GM19438 (cell line): Measurements from ENCODE around the gene ACAA1.
A peak's percentile ranks its signal among the peaks of the same experiment; 100 is the strongest.

Experiments used
- ATAC-seq: cut with Tn5 transposase; IDR thresholded peaks from one replicate; pipeline ENCODE4 v1.9.1; 2021; ENCODE audit warnings: low read depth; ENCODE audit not compliant: unreplicated experiment

ACAA1 gene

GRCh38 chr3:38154625-38155255 is 17.8 kb upstream of the ACAA1 start:
- no peak for ATAC-seq

GRCh38 chr3:38154033-38154494 is 17.1 kb upstream of the ACAA1 start:
- no peak for ATAC-seq

- no peak for ATAC-seq
Measured at GRCh38 chr3:38153221-38153620, 16.3 kb upstream of the ACAA1 start.

GRCh38 chr3:38152609-38153008 is 15.7 kb upstream of the ACAA1 start:
- ATAC-seq, result no peak

- ATAC-seq, result no peak
Measured at GRCh38 chr3:38151667-38152265, 14.8 kb upstream of the ACAA1 start.

GRCh38 chr3:38150780-38151528 is 14.0 kb upstream of the ACAA1 start:
- ATAC-seq, result no peak

GRCh38 chr3:38149708-38150107 is 12.8 kb upstream of the ACAA1 start:
- no peak for ATAC-seq

GRCh38 chr3:38148311-38148882 is 11.5 kb upstream of the ACAA1 start:
- ATAC-seq, result no peak

GRCh38 chr3:38147421-38147820 is 10.5 kb upstream of the ACAA1 start:
- no peak for ATAC-seq

GRCh38 chr3:38146504-38146903 is 9.6 kb upstream of the ACAA1 start:
- ATAC-seq, result no peak

- ATAC-seq, result no peak
Measured at GRCh38 chr3:38143511-38143910, 6.6 kb upstream of the ACAA1 start.

- no peak for ATAC-seq
Measured at GRCh38 chr3:38142959-38143358, 6.0 kb upstream of the ACAA1 start.

- no peak for ATAC-seq
Measured at GRCh38 chr3:38141952-38142273, 5.0 kb upstream of the ACAA1 start.

GRCh38 chr3:38141173-38141951 is 4.4 kb upstream of the ACAA1 start:
- no peak for ATAC-seq

- no peak for ATAC-seq
Measured at GRCh38 chr3:38140326-38141172, 3.6 kb upstream of the ACAA1 start.

- no peak for ATAC-seq
Measured at GRCh38 chr3:38139652-38140051, 2.7 kb upstream of the ACAA1 start.

GRCh38 chr3:38139191-38139590 is 2.3 kb upstream of the ACAA1 start:
- no peak for ATAC-seq

GRCh38 chr3:38138349-38139190 is 1.6 kb upstream of the ACAA1 start, which contains the start of gene MYD88:
Gene MYD88, plus strand, starts transcription at chr3:38138661. Its CDS starts 40 bp downstream, at chr3:38138701.
- ATAC-seq, result peak; percentile 39
